Thyroid gland (tissue), 4 donors: Measurements from ENCODE around the gene CXCL5.

Source experiments
- POLR2A ChIP-seq, 2 donors: fragments of 450-650 bp; IDR thresholded peaks; one replicate each; pipeline ENCODE4 v1.6.1; 2017; ENCODE audit warnings: antibody characterized with exemption in 2 of 2, mild to moderate bottlenecking in 2 of 2, moderate library complexity in 1 of 2
- TF ChIP-seq, protein P1 (sequence below), 6 experiments: fragments of 200-600 bp in 3 of 6; fragments of 450-650 bp in 3 of 6; sonication (generic) in 3 of 6; IDR thresholded peaks; one replicate each; pipeline ENCODE4 v1.5.1; 2016 to 2019; ENCODE audit warnings: antibody characterized with exemption in 6 of 6, mild to moderate bottlenecking in 2 of 6, inconsistent platforms in 1 of 6, moderate library complexity in 1 of 6

GRCh38 chr4:74042681-74043080, 44.2 kb upstream of the CXCL5 start:
- TF ChIP-seq, protein P1, sequence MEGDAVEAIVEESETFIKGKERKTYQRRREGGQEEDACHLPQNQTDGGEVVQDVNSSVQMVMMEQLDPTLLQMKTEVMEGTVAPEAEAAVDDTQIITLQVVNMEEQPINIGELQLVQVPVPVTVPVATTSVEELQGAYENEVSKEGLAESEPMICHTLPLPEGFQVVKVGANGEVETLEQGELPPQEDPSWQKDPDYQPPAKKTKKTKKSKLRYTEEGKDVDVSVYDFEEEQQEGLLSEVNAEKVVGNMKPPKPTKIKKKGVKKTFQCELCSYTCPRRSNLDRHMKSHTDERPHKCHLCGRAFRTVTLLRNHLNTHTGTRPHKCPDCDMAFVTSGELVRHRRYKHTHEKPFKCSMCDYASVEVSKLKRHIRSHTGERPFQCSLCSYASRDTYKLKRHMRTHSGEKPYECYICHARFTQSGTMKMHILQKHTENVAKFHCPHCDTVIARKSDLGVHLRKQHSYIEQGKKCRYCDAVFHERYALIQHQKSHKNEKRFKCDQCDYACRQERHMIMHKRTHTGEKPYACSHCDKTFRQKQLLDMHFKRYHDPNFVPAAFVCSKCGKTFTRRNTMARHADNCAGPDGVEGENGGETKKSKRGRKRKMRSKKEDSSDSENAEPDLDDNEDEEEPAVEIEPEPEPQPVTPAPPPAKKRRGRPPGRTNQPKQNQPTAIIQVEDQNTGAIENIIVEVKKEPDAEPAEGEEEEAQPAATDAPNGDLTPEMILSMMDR (IDR thresholded peaks at IDR 0.05): no peak
- TF ChIP-seq POLR2A (IDR thresholded peaks at IDR 0.05): no peak
